Colonic mucosa (tissue), 4 donors: ENCODE data around the gene GDF9. TPM values are rescaled to one million over a fixed set of nuclear protein-coding genes. Genes with fewer than 3 reads are reported as not detected.

Source experiments
- DNase-seq: peaks from one replicate; pipeline ENCODE4 v3.0.0-alpha.2; 2020
- H3K27ac ChIP-seq: fragments of 200-600 bp; one replicate; pipeline ENCODE4 v1.8.0; 2021
- H3K27me3 ChIP-seq: fragments of 200-600 bp; one replicate; pipeline ENCODE4 v1.8.0; 2021
- H3K36me3 ChIP-seq: fragments of 200-600 bp; one replicate; pipeline ENCODE4 v1.8.0; 2021
- H3K4me1 ChIP-seq: fragments of 200-600 bp; one replicate; pipeline ENCODE4 v1.8.0; 2021; ENCODE audit warnings: mild to moderate bottlenecking
- H3K4me3 ChIP-seq: fragments of 200-600 bp; one replicate; pipeline ENCODE4 v1.8.0; 2021
- H3K9ac ChIP-seq, 2 donors: one replicate each; pipeline ENCODE4 v1.7.0; 2013; ENCODE audit warnings: control low read depth in 2 of 2, low read depth in 2 of 2, low read length in 2 of 2
- H3K9me3 ChIP-seq: fragments of 200-600 bp; one replicate; pipeline ENCODE4 v1.8.0; 2021
- CTCF ChIP-seq: fragments of 200-600 bp; IDR thresholded peaks from one replicate; pipeline ENCODE4 v1.8.0; 2022; ENCODE audit warnings: antibody characterized with exemption, mild to moderate bottlenecking
- intact Hi-C: fragments of 100-400 bp; cut with DNase I; formaldehyde crosslinking; loops from one replicate; pipeline ENCODE4 v1.14.1; 2022
- total RNA-seq, 2 donors: library from RNA; stranded (reverse); fragmentation: NEBNext Ultra II Directional in 1 of 2; extraction: Animal tissue kit (Norgen Biotek cat#: 25700) in 1 of 2; gene quantifications; one replicate each; pipeline ENCODE4 v1.2.1, GENCODE V29; 2021
- donor health status: healthy.
- donor health status: DM: no; HTN: no; CAD: no.
- donor health status: DM: no; HTN: no; CAD: no.

Gene GDF9, protein sequence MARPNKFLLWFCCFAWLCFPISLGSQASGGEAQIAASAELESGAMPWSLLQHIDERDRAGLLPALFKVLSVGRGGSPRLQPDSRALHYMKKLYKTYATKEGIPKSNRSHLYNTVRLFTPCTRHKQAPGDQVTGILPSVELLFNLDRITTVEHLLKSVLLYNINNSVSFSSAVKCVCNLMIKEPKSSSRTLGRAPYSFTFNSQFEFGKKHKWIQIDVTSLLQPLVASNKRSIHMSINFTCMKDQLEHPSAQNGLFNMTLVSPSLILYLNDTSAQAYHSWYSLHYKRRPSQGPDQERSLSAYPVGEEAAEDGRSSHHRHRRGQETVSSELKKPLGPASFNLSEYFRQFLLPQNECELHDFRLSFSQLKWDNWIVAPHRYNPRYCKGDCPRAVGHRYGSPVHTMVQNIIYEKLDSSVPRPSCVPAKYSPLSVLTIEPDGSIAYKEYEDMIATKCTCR
- total RNA-seq: under 1 TPM; 0.64 to 0.69 TPM

DNA sequence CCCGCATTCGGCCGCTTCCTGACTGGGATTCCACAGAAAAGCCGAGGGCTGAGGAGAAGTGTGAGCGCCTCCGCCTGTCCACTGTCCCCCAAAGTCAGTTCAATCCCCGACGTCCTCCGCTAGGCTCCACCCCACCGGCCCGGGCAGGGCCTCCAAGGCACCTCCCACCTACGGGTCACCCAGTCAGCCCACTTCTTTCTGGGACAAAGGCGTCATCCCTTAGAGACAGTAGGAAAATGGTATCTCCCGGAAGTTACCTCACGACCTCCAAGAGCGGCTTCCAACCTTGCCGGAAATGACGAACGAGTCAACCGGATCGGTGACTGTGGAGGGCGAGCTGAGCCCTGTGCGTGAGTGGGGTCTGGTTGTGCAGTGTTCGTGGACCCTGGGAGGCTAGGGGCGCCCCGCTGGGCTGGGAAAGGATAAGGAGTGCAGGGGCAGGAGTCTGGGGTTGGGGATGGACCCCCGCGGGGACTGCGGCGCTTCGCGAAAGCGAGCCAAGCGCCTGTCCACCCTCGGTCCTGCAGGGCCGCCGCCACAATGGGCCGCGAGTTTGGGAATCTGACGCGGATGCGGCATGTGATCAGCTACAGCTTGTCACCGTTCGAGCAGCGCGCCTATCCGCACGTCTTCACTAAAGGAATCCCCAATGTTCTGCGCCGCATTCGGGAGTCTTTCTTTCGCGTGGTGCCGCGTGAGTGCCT, at the start of gene GDF9, which contains the start of gene UQCRQ:
Gene GDF9, minus strand, starts transcription at position 128 of the 704 bp plus-strand sequence. CDS start 1,936 bp downstream, outside the sequence.
Gene UQCRQ, plus strand, starts transcription at position 301 of the 704 bp plus-strand sequence. Its CDS starts 240 bp downstream, at position 541.
- TF ChIP-seq CTCF: no peak
- peak within 1 kb of the TSS; percentile 83 for H3K27ac ChIP-seq
- peak within 1 kb of the TSS; percentile 72 for H3K4me3 ChIP-seq
- H3K9me3 ChIP-seq: no peaks in the 10 kb centered on the region
- intact Hi-C loops: loop anchor here (5.0 kb wide), 1 partner anchor 34 kb away; the partner anchor contains the start of gene SHROOM1
- H3K36me3 ChIP-seq: no peaks in the 10 kb centered on the region
- H3K4me1 ChIP-seq: peaks cover 7% of the 10 kb centered on the region
- DNase-seq: peak; percentile 98
- no peaks in the 10 kb centered on the region for H3K27me3 ChIP-seq
- peak within 1 kb of the TSS; percentile 70 to 94 for H3K9ac ChIP-seq

DNA sequence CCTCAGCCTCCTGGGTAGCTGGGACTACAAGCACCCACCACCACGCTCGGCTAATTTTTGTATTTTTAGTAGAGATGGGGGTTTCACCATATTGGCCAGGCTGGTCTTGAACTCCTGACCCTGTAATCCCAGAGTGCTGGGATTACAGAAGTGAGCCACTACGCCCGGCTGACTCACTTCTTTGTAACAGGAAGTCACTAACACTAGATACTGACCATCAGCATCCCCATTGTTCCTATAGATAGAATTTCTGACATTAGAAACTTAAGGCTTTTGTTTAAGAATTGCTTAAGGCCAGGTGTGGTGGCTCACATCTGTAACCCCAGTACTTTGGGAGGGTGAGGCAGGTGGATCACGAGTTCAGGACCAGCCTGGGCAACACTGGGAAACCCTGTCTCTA, 49.4 kb upstream of the GDF9 start:
- Histone ChIP-seq H3K27ac (no peak overlapping the region), H3K36me3 (no peaks in the 10 kb centered on the region), H3K9me3 (no peaks in the 10 kb centered on the region), H3K9ac (no peak overlapping the region), H3K4me1 (no peaks in the 10 kb centered on the region), H3K4me3 (no peak overlapping the region), H3K27me3 (no peaks in the 10 kb centered on the region)
- TF ChIP-seq CTCF: no peak
- intact Hi-C loops: no loop called here
- no peak for DNase-seq

- Histone ChIP-seq H3K4me3 (no peak overlapping the region), H3K36me3 (no peaks in the 10 kb centered on the region), H3K27ac (no peak overlapping the region), H3K4me1 (no peaks in the 10 kb centered on the region), H3K9me3 (no peaks in the 10 kb centered on the region), H3K27me3 (no peaks in the 10 kb centered on the region), H3K9ac (no peak overlapping the region)
- intact Hi-C loops: no loop called here
- no peak for DNase-seq
- no peak for TF ChIP-seq CTCF
Measured at GRCh38 chr5:132909702-132910101, 43.4 kb upstream of the GDF9 start.

DNA sequence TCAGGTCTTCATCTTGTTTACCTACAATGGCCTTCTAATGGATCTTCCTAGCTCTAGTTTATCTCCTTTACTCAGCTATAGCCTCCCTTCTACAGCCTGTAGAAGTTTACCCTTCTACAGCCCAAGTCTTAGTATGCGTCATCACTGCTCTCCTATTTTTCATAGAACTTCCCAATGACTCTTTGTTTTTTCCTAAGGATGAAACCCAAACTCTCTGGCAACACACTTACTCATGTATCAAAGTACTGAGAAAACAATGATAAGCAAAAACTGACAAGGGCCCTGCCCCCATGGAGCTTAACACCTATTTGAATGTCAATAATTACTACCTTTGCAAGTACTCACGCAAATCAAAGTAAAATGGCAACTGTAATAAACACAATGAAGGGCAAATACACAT, 40.9 kb upstream of the GDF9 start:
- Histone ChIP-seq H3K4me1 (no peaks in the 10 kb centered on the region), H3K27me3 (no peaks in the 10 kb centered on the region), H3K27ac (no peak overlapping the region), H3K4me3 (no peak overlapping the region), H3K9me3 (no peaks in the 10 kb centered on the region), H3K9ac (no peak overlapping the region), H3K36me3 (no peaks in the 10 kb centered on the region)
- intact Hi-C loops: no loop called here
- no peak for DNase-seq
- TF ChIP-seq CTCF: no peak

- H3K4me1 ChIP-seq: no peaks in the 10 kb centered on the region
- H3K27me3 ChIP-seq: no peaks in the 10 kb centered on the region
- no peak overlapping the region for H3K4me3 ChIP-seq
- intact Hi-C loops: no loop called here
- no peak for DNase-seq
- TF ChIP-seq CTCF: no peak
- no peaks in the 10 kb centered on the region for H3K9me3 ChIP-seq
- H3K27ac ChIP-seq: no peak overlapping the region
- no peaks in the 10 kb centered on the region for H3K36me3 ChIP-seq
- H3K9ac ChIP-seq: no peak overlapping the region
Measured at GRCh38 chr5:132905938-132906337, 39.7 kb upstream of the GDF9 start.
